SH-SY5Y (cell line): ENCODE data around the gene TACR1.

ENCODE experiments used
- GATA2 ChIP-seq: IDR thresholded peaks from 2 replicates; pipeline ENCODE4 v1.6.1; 2011; ENCODE audit warnings: mild to moderate bottlenecking, low read depth, low read length
- GATA3 ChIP-seq: IDR thresholded peaks from 2 replicates; pipeline ENCODE4 v1.6.1; 2011; ENCODE audit warnings: low read depth, mild to moderate bottlenecking, low read length, moderate library complexity

The TACR1 gene

GRCh38 chr2:75199428-75200011, at the start of gene TACR1:
Gene TACR1 (minus strand): TSS chr2:75199520. CDS start chr2:75198934, 586 bp downstream.
- TF ChIP-seq GATA2, result no peak
- TF ChIP-seq GATA3, result no peak

- no peak for TF ChIP-seq GATA2
- no peak for TF ChIP-seq GATA3
Observed at GRCh38 chr2:75246441-75247167, 47.3 kb upstream of the TACR1 start.

- TF ChIP-seq GATA3, result no peak
- no peak for TF ChIP-seq GATA2
Observed at GRCh38 chr2:75243219-75243618, 43.9 kb upstream of the TACR1 start.

GRCh38 chr2:75241696-75242095, 42.4 kb upstream of the TACR1 start:
- TF ChIP-seq GATA2 (no peak), GATA3 (no peak)

- TF ChIP-seq GATA2, result no peak
- no peak for TF ChIP-seq GATA3
Observed at GRCh38 chr2:75238670-75239330, 39.5 kb upstream of the TACR1 start.

GRCh38 chr2:75237296-75237695, 38.0 kb upstream of the TACR1 start:
- TF ChIP-seq GATA3, result no peak
- no peak for TF ChIP-seq GATA2

GRCh38 chr2:75233965-75234364, 34.6 kb upstream of the TACR1 start:
- TF ChIP-seq GATA3 (no peak), GATA2 (no peak)

- TF ChIP-seq GATA2 (no peak), GATA3 (no peak)
Observed at GRCh38 chr2:75226617-75227016, 27.3 kb upstream of the TACR1 start.

- no peak for TF ChIP-seq GATA3
- no peak for TF ChIP-seq GATA2
Observed at GRCh38 chr2:75226099-75226498, 26.8 kb upstream of the TACR1 start.

- TF ChIP-seq GATA2 (peak; percentile 69), GATA3 (peak; percentile 67)
Observed at GRCh38 chr2:75224636-75225094, 25.3 kb upstream of the TACR1 start.

- TF ChIP-seq GATA3, result no peak
- no peak for TF ChIP-seq GATA2
Observed at GRCh38 chr2:75222527-75222926, 23.2 kb upstream of the TACR1 start.

- TF ChIP-seq GATA2 (no peak), GATA3 (no peak)
Observed at GRCh38 chr2:75221862-75222261, 22.5 kb upstream of the TACR1 start.

GRCh38 chr2:75211266-75211770, 12.0 kb upstream of the TACR1 start:
- TF ChIP-seq GATA2 (no peak), GATA3 (no peak)

- no peak for TF ChIP-seq GATA3
- no peak for TF ChIP-seq GATA2
Observed at GRCh38 chr2:75210409-75210808, 11.1 kb upstream of the TACR1 start.
